GM21447 (cell line): Measurements from ENCODE around the gene CDC42EP2.
A peak's percentile ranks its signal among the peaks of the same experiment; 100 is the strongest.

Experiments
- ATAC-seq: cut with Tn5 transposase; IDR thresholded peaks from one replicate; pipeline ENCODE4 v1.9.1; 2021; ENCODE audit not compliant: unreplicated experiment

Gene CDC42EP2

DNA sequence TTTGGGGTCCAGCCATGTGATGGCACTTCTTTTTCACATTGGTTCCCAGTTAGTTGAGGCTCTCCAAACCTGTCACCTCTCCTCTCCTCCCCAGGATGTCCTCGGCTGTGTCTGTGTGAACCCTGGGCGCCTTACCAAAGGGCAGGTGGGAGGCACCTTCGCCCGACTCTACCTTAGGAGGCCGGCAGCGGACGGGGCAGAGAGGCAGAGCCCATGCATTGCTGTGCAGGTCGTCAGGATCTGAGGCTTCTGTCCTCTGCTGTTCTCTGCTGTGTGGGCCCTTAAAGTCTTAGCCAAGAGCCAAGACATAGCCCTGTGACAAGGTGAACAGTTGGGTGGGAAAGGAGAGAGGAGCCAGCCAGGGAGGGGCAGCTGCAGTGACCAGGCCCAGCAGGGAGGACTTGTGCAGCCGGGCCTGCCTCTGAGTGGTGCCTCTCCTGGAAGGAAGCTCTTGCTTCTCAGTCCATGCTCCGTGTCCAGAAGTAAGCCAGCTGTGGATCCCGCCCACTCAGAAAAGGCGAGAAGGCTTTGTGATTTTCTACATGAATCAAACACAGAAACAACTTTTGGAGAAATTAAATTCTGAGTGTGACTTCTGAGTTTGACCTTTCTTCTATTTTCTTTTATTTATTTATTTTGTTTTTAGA, 17.5 kb upstream of the CDC42EP2 start:
- ATAC-seq: no peak

- no peak for ATAC-seq
Observed at GRCh38 chr11:65298131-65298535, 16.5 kb upstream of the CDC42EP2 start.

GRCh38 chr11:65298655-65299179, 15.9 kb upstream of the CDC42EP2 start:
- no peak for ATAC-seq

GRCh38 chr11:65300621-65301275, 13.9 kb upstream of the CDC42EP2 start:
- no peak for ATAC-seq

- ATAC-seq: no peak
Observed at GRCh38 chr11:65301491-65302329, 13.0 kb upstream of the CDC42EP2 start.

- no peak for ATAC-seq
Observed at GRCh38 chr11:65303555-65303954, 11.1 kb upstream of the CDC42EP2 start.

- ATAC-seq: no peak
Observed at GRCh38 chr11:65304110-65304509, 10.6 kb upstream of the CDC42EP2 start.

DNA sequence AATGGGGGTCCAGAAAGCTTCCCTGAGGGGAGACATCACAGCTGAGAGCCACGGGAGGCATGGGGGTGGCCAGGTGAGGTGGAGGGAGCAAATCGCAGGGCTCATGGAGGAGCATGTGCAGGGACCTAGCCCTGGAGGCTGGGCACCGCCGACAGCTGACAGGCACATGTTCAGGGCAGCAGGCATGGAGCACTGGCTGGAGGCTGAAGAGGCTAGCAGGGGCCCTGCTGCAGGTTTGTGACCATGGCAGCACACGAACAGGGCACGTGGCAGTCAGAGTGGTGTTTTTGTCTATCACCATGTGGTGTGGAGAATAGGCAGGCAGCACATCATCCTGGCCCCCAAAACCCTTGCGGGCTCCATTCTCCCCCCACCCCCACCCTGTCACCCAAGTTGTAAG, 10.1 kb upstream of the CDC42EP2 start:
- ATAC-seq: no peak

DNA sequence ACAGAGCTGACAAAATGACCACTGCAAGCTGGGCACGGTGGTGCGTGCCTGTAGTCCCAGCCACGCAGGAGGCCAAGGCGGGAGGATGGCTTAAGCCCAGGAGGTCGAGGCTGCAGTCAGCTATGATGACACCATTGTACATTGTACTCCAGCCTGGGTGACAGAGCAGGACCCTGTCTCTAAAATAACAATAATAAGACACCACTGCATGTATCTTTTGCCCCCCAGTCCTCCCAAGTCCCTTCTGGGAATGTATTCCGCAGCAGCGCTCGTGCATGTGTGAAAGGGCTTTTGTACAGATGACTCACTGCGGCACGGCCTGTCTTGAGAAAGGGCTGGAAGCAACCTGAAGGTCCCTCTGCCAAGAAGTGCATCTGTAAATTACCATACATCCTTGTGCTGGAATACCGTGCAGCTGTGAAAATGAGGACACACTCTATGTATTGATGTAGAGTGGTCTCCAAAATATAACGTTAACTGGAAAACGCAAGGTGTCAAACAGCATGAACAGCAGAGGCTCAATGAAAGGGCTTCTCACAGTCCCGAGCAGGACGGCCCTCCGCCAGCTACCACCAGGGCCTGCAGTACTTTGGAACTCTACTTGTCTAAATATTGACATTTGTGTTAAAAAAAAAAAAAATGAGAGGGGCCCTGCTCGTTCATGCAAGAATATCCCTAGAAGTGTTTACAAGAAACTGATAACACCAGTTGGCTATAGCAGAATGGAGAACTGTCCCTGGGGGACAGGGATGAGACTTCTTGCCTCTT, 9.0 kb upstream of the CDC42EP2 start:
- no peak for ATAC-seq

DNA sequence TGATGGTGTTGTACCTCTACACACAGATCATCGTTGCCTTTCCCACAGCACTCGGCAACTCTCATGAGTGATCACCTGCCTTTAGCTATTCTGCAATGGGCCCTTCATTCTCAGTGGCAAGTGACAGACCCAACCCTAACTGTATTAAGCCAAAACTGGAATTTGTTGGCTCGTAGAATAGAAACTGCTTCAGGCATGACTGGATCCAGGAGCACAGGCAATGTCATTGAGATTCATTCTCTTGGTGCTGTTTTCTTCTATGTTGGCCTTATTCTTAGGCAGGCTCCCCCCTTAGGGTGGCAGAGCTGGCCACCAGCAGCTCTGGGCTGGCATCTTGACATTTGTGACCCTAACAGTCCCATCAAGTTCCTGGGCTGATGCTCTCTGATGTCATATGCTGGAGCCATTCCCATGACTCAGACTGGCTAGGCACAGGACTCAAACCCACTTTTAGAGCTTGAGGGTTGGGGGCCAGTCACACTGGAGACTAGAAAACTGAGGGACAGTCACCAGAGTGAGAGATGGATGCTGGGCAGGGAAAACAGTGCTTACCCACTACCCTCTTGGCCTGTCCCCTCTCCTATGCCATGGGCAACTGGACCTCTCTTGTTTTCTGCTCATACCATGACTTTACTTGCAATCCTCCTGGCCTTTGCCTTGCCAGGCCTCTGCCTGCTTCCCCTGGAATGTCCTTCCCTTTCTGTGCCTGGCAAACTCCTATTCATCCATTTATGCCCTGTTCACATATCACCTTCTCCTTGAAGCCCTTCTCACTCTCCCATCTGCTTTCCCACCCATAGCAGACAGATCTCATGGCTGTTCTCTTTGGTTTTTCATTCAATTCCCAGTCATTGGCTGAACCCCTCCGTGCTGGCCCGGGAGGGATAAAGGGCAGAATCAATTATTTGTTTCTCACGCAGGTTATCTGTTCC, 7.1 kb upstream of the CDC42EP2 start:
- ATAC-seq: no peak

DNA sequence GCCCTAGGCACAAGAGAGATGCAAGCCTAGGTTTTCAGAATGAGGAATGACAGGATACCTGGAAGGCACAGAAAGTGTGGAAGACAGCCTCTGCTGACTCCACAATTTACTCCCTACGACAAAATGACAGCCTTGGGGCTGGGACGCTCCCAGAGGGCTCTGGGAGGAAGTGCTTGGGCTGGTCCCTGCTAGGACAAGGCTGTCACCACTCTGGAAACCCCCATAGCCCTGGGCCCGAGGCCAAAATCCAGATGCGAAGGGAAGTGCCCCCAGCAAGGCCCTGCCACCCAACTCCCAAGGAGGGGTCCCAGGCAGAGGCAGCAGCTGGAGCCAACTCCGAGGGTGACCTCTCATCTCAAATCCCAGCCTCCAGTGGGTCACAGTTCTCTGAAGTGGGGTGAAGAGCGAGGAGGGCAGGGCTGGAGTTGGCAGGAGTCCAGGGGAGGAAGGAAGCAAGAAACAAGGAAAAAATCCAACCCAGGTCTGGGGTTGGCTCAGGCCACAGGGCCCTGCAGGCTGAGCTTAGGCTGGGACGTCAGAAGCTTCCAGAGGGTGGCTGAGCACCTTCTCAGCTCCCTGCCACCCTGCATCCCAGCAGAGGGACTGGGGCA, 6.3 kb upstream of the CDC42EP2 start:
- ATAC-seq: no peak

DNA sequence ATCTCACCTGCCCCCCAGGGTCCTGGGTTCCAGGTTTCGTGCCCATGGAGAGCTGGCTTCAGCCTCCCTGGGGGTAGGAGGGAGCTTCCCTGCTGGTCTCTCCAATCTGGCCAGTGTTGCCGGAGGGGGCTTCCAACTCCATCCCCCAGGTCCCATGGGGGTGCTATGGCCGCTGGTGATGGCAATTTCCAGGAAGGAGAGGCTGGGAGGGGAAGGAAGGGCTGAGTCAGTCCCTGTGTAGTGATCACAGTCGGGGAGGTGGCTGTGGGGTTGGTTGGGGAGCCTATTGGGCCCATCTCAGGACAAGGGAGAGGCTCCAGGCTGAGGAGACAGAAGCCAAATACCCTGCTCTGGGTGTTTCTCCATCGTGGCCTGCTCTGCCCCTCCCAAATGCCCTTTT, 5.7 kb upstream of the CDC42EP2 start:
- no peak for ATAC-seq

DNA sequence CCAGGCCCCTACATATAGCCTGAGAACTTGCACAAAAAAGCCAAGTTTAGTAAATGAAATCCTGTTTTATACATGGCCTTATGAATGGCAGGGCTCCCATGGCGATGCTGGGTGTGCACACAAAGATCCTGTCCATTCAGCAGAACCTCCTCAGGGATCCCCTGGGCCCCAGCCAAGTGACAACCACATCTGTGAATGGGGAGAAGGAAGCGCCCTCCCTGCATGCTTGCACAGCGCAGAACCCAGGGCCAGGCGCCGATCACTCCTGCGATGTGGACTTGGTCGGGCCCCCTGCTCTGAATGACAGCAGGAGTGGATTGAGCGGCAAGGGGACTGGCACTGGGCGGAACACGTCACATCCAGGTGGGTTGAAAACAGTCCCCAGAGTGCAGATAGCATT, 4.5 kb upstream of the CDC42EP2 start:
- ATAC-seq: no peak

- ATAC-seq: no peak
Observed at GRCh38 chr11:65310736-65311135, 3.9 kb upstream of the CDC42EP2 start.

DNA sequence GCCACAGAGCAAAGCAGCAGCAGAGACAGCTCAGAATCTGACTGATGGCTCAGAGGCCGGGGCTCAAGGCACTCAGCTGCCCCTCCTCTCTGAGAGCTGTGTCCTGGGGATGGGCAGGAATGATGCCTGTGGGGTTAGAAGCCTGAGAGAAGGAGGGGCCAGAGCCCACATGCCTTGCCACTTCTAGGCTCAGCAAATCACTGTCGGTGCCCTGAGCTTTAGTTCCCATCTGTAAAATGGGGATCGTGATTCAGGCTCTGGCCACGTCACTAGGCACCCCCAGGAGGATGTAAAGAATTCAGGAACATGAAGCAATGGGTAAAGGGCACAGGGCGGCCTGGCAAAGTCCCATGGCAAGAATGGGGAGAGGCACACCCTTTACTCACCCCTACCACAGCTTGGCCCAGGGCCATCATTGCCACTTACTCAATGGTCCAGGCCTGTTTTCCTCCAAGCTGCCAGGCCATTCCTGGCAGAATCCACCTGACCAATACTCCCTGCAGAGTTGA, 3.4 kb upstream of the CDC42EP2 start:
- ATAC-seq: no peak

- peak; percentile 32 for ATAC-seq
Observed at GRCh38 chr11:65315204-65315865, 669 bp downstream of the CDC42EP2 start.

DNA sequence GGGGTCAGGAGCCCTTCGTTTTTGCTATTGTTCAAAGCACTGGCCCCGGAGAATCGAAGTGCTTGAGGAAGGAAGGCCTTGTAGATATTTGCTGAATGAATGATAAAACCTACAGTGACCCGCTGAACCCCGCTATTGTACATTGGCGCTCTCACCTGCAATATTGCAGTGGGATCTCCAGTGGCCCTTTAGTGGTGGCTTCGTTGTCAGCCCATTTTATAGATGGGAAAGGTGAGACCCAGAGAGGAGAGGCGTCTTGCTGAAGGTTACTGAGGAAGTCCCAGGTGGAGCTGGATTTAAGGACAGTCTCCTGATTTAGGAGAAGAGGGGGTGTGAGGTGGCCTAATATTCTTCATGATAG, 1.2 kb downstream of the CDC42EP2 start:
- ATAC-seq: no peak

- no peak for ATAC-seq
Observed at GRCh38 chr11:65316227-65317024, 1.8 kb downstream of the CDC42EP2 start.
